Smooth muscle cell of the umbilical artery (primary cell): ENCODE data around the gene DNAH3. TPM values are rescaled to one million over a fixed set of nuclear protein-coding genes. Genes with fewer than 3 reads are reported as not detected.

Source experiments
- total RNA-seq: library from RNA; depleted of rRNA; stranded (reverse); fragments of >200 nt; gene quantifications from 2 replicates; pipeline ENCODE4 v1.2.3, GENCODE V29; 2014

DNAH3 gene
- total RNA-seq, result 0.05 TPM in 1 of 2 replicates, not detected in the other

DNA sequence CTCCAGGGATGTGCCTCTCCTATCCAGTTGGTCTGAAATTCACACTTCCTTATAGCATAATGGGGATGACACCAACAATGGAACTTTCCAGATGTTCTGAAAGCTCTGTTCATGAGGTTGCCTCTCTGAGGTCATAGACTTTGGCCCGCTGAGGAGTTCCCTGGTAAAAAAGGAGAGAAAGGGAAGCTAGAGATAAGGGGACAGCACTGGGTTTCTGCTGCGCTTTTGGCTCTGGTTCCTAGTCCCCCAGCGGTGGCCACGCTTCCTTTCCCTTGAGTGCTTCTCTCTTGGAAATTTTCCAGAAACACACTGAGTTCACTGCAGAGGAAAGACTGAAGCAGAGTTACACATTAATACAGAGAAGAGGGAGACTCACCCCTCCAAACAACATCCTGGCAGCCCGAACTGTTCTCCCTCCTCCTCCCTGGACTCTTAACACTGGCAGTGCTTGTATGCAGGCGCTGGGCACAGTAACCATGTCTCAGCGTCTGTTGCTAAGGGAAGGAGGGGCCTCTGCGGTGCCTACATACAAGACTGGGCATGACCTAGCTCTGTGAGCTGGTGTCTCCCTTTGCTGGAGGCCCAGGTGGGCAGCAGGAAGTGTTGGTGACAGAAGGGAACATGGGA, at the start of gene DNAH3:
Gene DNAH3, minus strand, starts transcription at position 472 of the 627 bp plus-strand sequence. CDS start 527 bp downstream, outside the sequence.

GRCh38 chr16:21158208-21159110, 7.8 kb upstream of the DNAH3 start, which contains the start of gene LDAF1:
Gene LDAF1, plus strand, starts transcription at chr16:21158674. Its CDS starts 2,509 bp downstream, at chr16:21161183.

DNA sequence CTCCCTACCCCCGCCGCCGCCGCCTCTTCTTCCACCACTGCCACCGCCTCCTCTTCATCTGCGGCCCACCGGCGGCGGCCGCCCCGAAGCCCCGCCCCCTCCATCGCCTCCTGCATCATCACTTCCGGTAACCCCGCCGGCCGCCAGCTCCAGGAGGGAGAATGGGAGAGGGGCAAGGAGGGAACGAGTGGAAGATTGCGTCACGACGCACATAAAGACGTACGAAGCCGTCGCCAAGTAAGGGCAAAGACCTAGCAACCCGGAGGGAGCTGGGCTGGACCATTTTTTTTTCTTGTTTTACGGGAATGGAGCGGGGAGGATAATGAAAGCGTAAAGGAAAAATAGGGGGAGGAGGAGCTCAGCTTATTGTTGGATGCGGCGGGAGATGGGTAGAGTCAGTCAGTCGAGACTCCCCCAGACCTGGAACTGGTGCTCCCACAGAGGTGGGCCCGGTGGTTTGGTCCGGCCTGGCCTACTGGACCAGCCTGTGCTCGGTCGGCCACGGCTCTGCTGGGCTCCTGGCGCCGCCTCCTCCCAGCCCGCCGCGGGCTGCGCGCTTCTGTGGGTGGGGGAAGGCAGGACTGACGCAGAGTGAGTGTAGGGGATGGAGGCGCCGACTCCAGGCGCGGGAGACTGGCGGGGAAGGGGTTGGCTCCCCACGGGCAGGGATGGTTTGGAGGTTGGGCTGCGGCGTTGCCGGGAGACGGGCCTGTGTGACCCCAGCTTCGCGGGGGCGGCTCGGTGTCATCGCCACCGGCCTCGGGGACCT, 250.2 kb downstream of the DNAH3 start, which contains the start of the genes DCUN1D3 and LYRM1:
Gene DCUN1D3, minus strand, starts transcription at position 60 of the 769 bp plus-strand sequence. CDS start 37,820 bp downstream, outside the sequence.
Gene LYRM1, plus strand, starts transcription at position 473 of the 769 bp plus-strand sequence. CDS start 14,785 bp downstream, outside the sequence.

Other genes with a start within 250 kb of the DNAH3 start
- gene LDAF1, start 7.8 kb upstream of the DNAH3 start, total RNA-seq, result 54.5 and 58.5 TPM in 2 replicates
- gene ZP2, start 60.7 kb upstream of the DNAH3 start, total RNA-seq, result not detected in 2 replicates
- not detected in 2 replicates for gene ANKS4B, start 82.9 kb upstream of the DNAH3 start, total RNA-seq
- 0.51 TPM in 1 of 2 replicates, not detected in the other for gene CRYM, start 127.4 kb upstream of the DNAH3 start, total RNA-seq